Epithelial cell of esophagus (primary cell): ENCODE results near the gene AGBL1.

ENCODE experiments used
- DNase-seq: peaks from one replicate; pipeline ENCODE4 v3.0.0; 2010; ENCODE audit warnings: low read depth
- H3K4me3 ChIP-seq: 2 replicates; pipeline ENCODE4 v1.5.1; 2011; ENCODE audit warnings: mild to moderate bottlenecking, low read length, control low read depth
- TF ChIP-seq, protein P1 (sequence below): IDR thresholded peaks from 2 replicates; pipeline ENCODE4 v1.5.1; 2011; ENCODE audit warnings: low read depth, mild to moderate bottlenecking, low read length, control low read depth, inconsistent platforms; ENCODE audit not compliant: insufficient read depth; ENCODE audit errors: missing control alignments

AGBL1 gene

DNA sequence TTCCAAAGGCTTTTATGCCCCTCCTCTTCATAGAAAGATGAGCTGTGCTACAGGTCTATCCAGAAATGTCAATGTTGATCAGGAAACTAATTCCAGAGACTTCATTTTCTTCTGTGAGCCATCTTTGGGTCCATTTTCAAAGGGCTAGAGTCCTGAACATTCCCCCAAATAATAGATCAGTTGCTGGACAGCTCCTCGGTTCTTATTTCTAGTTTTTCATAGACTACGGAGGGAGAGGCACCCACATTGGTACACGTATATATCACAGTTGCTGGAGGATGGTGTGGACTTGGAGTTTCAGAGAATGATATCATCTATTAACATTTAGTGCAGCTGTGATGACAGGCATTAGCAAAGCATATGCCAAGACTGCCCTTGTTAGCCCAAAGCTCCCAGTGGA is 59.1 kb downstream of the AGBL1 start:
- DNase-seq = no peak
- no peak overlapping the region for H3K4me3 ChIP-seq
- TF ChIP-seq, protein P1, sequence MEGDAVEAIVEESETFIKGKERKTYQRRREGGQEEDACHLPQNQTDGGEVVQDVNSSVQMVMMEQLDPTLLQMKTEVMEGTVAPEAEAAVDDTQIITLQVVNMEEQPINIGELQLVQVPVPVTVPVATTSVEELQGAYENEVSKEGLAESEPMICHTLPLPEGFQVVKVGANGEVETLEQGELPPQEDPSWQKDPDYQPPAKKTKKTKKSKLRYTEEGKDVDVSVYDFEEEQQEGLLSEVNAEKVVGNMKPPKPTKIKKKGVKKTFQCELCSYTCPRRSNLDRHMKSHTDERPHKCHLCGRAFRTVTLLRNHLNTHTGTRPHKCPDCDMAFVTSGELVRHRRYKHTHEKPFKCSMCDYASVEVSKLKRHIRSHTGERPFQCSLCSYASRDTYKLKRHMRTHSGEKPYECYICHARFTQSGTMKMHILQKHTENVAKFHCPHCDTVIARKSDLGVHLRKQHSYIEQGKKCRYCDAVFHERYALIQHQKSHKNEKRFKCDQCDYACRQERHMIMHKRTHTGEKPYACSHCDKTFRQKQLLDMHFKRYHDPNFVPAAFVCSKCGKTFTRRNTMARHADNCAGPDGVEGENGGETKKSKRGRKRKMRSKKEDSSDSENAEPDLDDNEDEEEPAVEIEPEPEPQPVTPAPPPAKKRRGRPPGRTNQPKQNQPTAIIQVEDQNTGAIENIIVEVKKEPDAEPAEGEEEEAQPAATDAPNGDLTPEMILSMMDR = no peak

DNA sequence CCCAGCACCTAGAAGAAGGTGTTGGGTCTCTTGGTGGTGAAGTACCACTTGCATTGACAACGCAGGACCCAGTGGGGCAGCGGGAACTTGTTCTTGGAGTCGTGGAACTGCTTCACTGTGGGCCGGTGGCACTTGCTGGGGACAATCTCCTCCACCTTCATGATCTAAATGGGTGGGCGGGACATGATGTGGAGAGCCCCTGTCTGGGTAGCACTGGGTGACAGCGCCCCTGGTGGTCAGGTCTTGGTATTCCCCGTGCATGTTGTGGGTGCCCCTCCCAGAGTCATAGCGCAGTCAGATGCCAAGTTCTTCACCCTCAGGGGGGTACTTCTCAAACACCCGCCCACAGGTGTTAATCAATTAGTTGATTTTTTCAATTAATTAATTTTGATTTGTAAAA is 60.2 kb downstream of the AGBL1 start:
- TF ChIP-seq, protein P1 = no peak
- no peak for DNase-seq
- H3K4me3 ChIP-seq = no peak overlapping the region

DNA sequence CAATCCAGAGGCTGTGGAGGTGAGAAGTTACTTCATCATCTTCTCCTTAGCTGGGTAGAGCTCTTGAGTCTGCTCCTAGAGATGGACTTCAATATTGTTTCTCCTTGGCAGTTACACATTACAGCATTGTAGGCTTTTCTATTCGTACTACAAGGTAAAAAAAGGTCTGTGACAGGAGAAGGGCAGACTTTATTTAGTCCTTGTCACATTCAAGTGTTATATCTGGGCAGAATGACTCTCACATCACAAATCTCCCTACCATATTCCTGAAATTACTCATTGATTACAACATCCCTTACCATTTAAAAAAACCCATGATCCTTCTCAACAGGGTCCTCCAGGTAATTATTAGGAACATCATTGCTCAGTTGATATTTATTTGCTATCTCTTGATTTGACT is 75.0 kb downstream of the AGBL1 start:
- no peak for DNase-seq
- TF ChIP-seq, protein P1 = no peak
- H3K4me3 ChIP-seq = no peak overlapping the region

DNA sequence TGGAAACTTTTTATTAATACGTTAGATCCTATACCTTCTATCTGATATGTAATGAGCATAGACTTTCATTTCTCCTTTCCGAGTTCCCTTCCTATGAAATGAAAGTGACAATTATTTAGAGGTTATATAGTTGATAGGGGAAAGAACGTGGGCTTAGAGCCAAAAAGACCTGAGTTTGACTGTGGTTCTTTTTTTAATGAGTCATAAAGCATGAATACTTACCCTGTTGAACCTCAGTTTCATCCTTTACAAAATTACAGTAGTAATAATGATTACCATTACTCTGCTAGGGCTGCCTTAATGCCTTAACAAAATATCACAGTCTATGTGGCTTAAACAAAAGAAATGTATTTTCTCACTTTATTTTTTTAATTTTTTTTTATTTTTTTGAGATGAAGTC is 75.9 kb downstream of the AGBL1 start:
- TF ChIP-seq, protein P1 = no peak
- DNase-seq = no peak
- no peak overlapping the region for H3K4me3 ChIP-seq

DNA sequence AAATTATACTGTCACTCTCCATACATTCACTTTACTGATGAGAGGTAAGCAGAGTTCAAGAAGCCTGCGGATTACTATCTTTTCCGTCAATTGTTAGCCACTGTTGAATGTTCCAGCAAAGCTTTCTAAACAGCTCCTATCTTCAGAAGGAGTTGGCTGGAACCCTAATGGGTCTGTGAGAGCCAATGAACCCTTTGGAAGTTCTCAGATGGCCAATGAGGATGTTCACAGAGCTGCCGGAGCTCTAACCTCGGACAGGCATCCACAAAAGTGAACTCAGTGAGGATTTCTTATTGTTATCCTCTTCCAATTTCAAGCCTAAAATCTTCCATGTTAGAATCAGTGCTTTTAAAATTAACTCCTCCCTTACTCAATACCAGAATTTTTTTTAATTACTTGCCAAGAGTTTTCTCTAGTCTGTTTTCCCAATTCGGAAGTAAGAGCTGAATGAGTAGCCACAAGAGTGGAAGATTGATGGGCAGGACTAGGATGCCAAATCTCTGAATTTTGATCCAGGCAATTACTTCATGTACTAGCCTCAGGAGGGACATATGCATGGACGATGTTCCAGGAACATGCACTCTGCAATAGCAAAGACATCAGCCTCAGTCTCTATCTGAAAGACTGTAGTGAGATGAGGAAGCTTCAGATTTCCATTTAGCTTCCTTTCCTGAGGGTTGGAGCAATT is 78.1 kb downstream of the AGBL1 start:
- no peak for DNase-seq
- H3K4me3 ChIP-seq = no peak overlapping the region
- TF ChIP-seq, protein P1 = no peak

DNA sequence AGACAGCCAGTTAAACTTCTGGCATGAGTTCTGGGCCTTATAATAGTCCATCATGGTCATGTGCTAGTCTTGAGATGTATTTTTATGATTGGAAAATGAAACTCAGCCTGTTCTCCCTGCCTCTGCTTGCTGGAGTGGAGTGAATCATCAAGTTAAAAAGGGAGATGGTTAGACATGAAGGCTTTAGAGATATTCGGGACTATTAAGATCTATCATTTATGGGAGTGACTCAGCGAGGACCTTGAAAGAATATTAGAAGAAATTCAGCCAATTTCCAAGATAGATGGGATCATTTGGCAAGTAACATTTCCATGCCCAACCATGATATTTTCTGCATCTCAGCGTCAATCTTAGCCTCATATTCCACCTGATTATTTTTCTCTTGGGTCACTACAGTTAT is 79.8 kb downstream of the AGBL1 start:
- TF ChIP-seq, protein P1 = no peak

DNA sequence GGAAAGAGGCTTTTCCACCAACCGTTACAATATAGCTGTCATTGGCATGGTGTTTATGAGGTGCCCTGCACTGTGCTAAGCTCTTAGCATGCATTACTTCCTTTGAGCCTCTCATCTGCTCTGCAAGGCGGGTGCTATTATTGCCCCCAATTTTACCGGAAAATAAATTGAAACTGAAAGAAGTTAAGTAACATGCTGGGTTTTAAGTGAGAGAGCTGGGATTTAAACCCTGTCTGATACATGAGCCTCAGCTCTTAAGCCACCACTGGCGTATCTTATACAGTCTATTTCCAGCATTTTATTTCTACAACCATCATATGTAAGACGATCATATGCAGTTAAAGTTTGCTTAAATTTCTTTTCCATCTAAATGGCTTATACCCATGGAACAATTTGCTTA is 81.6 kb downstream of the AGBL1 start:
- DNase-seq = no peak
- H3K4me3 ChIP-seq = no peak overlapping the region
- TF ChIP-seq, protein P1 = no peak

More for the DNA sequence above, 79.8 kb downstream of the AGBL1 start:
- no peak overlapping the region for H3K4me3 ChIP-seq
- no peak for DNase-seq
